Stimulated activated CD8-positive, alpha-beta memory T cell treated with anti-CD3 and anti-CD28 coated beads, Interleukin-12 subunit alpha, Interleukin-12 subunit beta, amount 100 ng/mL, for 1 hour (primary cell): ENCODE results near the gene ZNF783.
"Not testable (repeated sequence)": the region's sequence is repeated elsewhere in the genome, so short reads cannot be mapped to it uniquely, and the experiment has no call there.

Experiments
- DNase-seq: peaks from one replicate; pipeline ENCODE4 v3.0.0-alpha.2; 2020; ENCODE audit warnings: low read depth

Gene ZNF783

GRCh38 chr7:149261829-149262617 lies at the start of gene ZNF783:
Gene ZNF783, plus strand, starts transcription at chr7:149262196. Its CDS starts 138 bp downstream, at chr7:149262334.
- DNase-seq, result peak; percentile 74

DNA sequence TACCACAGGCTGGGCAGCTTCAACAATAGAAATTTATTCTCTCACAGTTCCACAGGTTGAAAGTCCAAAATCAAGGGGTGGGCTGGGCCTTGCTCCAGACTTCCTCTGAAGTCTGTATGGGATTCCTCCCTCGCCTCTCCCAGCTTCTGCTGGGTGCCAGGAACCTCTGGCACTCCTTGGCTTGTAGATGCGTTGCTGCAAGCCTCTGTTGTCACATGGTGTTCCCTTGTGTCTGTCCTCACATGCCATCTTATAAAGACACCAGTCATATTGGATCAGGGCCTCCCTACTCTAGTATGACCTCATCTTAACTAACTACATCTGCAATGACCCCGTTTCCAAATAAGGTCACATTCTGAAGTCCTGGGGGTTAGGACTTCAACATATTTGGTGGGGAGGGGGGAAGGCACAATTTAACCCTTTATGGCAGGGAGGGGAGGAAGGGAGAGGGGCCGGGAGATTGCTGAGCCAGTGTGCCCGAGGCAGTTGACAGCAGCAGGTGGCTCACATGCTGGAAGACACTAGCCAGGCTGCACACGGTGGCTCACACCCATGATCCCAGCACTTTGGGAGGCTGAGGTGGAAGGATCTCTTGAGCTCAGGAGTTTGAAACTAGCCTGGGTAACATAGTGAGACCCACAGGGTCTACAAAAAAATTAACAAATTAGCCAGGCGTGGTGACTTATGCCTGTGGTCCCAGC lies 47.8 kb upstream of the ZNF783 start:
- DNase-seq, result no peak

- DNase-seq, result no peak
Measured at GRCh38 chr7:149216402-149216801, 45.6 kb upstream of the ZNF783 start.

DNA sequence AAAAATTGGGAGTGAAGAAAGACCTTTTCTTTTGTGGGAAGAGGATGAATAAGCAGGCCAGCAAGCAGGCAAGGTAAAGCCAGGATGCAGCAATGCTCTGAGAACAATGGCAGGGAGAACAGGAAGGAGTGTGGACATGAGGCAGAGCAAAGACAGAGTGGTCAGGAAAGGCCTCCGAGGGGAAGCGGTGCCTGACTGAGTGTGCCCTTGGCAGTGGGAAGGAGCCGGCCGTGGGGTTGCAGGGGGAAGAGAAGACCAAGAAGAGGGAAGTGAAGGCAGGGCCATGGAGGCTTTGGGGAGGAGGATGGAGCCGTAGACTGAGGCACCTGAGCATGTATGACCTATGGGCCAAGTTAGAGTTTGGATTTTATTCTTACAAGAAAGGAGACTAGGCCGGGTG lies 44.4 kb upstream of the ZNF783 start:
- no peak for DNase-seq

- no peak for DNase-seq
Measured at GRCh38 chr7:149218469-149219420, 43.3 kb upstream of the ZNF783 start.

DNA sequence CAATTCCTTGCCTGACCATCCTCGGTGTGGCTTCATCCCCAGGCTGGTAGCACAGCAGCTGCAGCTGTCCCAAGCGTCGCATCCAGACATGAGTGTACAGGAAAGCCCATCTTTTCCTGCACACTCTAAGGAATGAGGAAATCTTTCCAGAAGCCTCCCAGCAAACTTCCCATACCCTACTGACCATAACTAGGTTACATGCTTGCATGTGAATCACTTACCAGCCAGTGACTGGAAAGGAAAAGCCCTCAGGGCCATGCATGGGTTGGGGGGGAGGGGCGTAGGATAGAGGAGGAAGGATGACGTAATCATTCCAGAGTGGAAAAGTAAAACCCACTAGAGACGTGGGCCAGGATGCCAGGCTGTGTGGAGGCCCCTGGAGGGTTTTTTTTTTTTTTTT lies 41.5 kb upstream of the ZNF783 start:
- no peak for DNase-seq

DNA sequence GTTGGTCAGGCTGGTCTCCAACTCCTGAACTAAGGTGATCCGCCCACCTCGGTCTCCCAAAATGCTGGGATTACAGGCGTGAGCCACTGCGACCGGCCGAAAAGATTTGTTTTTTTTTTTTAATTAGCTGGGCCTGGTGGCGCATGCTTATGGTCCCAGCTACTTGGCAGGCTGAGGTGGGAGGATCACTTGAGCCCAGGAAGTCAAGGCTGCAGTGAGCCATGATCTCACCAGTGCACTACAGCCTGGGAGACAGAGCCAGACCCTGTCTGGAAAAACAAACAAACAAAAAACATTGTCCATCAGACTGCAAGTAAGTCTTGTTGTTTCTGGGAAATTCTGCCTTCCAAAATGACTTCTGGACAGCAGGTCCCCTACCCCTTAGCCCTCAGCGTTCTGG lies 38.8 kb upstream of the ZNF783 start:
- no peak for DNase-seq

DNA sequence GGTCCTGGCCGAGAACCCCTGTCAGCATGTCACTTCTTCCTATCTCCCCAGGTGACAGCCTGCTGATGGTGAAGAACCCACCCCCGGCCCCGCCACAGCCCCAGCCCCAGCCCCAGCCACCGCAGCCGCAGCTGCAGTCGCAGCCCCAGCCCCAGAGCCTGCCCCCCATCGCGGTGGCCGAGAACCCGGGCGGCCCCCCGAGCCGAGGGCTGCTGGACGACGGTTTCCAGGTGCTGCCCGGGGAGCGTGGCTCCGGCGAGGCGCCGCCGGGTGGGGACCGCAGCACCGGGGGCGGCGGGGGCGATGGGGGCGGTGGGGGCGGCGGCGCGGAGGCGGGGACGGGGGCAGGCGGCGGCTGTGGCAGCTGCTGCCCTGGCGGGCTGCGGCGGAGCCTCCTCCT lies 38.2 kb upstream of the ZNF783 start:
- DNase-seq, result no peak

DNA sequence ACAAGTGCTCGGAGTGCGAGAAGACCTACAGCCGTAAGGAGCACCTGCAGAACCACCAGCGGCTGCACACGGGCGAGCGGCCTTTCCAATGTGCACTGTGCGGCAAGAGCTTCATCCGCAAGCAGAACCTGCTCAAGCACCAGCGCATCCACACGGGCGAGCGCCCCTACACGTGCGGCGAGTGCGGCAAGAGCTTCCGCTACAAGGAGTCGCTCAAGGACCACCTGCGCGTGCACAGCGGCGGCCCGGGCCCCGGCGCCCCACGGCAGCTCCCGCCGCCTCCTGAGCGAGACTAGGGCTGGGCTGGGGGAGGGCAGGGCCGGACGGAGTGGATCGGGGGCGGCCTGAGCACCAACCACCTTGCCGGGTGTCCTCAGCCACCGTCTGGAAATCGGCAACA lies 37.6 kb upstream of the ZNF783 start:
- no peak for DNase-seq

GRCh38 chr7:149225106-149225505 lies 36.9 kb upstream of the ZNF783 start:
- DNase-seq, result no peak

DNA sequence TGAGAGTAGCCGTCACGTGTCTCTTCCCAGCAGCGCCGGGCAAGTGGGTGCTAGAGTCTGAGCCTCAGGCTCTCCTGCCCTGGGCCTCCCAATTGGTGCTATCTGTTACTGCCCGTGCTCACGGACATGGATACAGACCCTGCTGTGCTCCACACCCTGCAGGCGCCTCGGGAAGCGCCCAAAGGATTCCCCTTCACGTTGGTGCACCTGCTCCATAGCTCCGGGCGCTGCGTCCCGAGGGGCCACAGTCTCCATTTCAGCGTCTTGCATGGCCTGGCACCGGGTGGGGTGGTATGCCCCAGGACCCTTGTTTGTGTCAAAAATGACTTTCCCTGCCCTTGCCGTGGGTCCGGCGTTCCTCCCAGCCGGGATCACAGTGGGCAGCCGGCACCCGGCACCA lies 36.3 kb upstream of the ZNF783 start:
- no peak for DNase-seq

DNA sequence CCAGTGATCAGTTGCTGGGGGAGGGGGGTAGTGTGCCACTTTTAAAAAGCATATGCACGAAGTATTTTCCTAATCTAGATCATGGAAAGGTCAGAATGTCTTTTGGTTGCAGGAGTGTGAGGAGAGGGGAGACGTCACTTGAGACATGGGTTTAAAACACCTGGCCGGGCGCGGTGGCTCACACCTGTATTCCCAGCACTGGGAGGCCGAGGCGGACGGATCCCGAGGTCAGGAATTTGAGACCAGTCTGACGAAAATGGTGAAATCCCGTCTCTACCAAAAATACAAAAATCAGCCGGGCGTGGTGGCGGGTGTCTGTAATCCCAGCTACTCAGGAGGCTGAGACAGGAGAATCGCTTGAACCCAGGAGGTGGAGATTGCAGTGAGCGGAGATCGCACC lies 35.6 kb upstream of the ZNF783 start:
- not testable (repeated sequence) for DNase-seq

DNA sequence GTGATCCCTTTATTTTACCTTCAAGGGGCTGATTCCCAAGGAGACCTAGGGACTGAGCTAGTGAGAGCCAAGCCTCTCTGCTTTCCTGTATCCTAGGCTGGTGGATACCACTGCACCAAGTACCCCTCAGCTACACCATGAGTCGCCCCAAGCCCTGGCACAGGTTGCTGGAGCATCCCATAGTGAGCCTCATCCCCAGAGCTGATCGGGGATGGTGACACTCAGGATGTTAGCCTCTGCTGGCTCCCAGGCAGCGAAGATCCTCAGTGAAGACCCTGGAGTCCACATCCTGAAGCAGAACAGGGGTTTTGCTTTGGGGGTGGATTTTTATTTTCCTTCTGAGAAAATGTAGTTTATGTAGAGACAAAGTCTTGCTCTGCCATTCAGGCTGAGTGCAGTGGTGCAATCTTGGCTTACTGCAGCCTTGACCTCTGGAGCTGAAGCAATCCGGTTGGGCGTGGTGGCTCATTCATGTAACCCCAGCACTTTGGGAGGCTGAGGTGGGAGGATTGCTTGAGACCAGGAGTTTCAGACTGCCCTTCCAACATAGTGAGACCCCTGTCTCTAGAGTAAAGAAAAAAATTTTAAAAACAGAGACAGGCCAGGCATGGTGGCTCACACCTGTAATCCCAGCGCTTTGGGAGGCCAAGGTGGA lies 35.0 kb upstream of the ZNF783 start:
- no peak for DNase-seq

GRCh38 chr7:149228831-149229471 lies 33.0 kb upstream of the ZNF783 start:
- DNase-seq, result no peak

GRCh38 chr7:149229526-149229925 lies 32.5 kb upstream of the ZNF783 start:
- no peak for DNase-seq

DNA sequence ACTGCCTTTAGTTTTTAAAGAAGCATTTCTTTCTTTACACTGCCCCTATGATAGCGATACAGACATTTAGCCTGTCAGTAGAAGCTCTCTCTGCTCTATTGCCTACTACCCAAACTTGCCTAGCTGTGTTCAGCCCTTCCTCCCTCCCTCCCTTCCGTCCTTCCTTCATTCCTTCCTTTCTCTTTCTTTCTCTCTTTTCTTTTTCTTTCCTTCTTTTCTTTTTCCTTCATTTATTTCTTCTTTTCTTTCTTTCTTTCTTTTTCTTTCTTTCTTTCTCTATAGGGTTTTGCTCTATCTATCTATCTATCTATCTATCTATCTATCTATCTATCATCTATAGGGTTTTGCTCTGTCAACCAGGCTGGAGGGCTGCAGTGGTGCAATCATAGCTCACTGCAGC lies 29.6 kb upstream of the ZNF783 start:
- DNase-seq, result no peak

GRCh38 chr7:149233655-149234204 lies 28.3 kb upstream of the ZNF783 start:
- not testable (repeated sequence) for DNase-seq

GRCh38 chr7:149237502-149237901 lies 24.5 kb upstream of the ZNF783 start:
- no peak for DNase-seq

DNA sequence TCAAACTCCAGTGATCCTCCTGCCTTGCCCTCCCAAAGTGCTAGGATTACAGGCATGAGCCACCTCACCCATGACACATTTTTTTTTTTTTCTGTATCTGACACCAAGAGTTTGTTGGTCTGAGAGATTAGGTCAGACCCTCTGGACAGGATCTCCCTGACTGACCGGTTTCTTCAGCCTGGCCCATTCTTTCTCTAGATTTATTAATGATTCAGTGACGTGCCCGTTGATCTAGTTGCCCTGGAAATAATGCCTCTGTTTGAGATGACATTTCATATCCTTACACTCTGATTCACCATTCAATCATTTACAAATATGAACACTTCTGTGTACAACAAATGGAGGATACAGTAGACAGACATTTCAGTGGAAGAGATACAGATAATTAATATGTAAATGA lies 23.9 kb upstream of the ZNF783 start:
- no peak for DNase-seq

DNA sequence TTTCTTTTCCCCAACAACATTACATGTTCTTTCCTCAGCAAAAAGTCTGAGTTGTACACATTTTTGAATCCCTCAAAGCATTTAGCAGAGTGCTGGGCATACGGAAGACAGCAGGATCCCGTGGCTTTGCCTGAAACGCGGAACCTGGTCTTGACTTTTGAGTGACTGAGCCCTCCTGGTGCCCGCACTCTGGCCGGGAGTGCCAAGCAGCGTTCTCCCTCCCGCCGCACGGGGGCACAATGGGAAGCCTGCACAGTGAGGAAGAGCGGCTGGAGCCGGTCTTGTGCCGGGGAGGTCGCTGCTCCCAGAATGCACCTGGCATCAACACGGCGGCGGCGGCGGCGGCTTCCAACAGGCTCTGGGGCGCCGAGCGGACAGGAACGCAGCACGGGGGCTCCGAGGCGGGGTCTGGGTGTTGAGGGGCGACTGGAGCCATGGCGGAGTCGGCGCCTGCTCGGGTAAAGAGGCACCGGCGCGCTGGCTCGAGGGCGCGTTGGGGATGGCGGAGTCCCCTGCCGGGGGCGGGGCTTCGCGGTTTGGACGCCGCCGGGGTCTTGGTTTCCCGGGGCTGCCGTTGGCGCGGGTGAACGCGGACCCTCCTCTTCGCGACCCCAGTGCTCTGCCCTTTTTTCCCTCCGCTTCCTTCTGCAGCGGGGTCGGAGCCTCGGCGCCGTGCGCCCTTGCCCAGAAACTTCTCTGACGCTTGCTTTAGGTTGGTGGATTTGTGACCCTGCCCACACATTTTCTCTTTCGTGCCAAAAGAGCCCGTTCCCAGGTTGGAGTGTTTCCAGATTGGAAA lies 22.5 kb upstream of the ZNF783 start, which contains the start of gene ZNF212:
Gene ZNF212 (plus strand): TSS at position 307 of the 799 bp plus-strand sequence. CDS start 128 bp downstream, at position 435.
- DNase-seq, result peak; percentile 86
